Kasumi-1 (cell line): ENCODE results near the gene ZNF526.

ENCODE experiments used
- DNase-seq, 2 experiments: peaks; one replicate each; lab custom pipeline; 2025; lab: John Stamatoyannopoulos, UW

Gene ZNF526

GRCh38 chr19:42225718-42226292 lies 5.7 kb downstream of the ZNF526 start:
- no peak for DNase-seq

- no peak for DNase-seq
These were observed 6.8 kb downstream of the ZNF526 start for GRCh38 chr19:42226886-42227285.

GRCh38 chr19:42228641-42229040 lies 8.5 kb downstream of the ZNF526 start:
- no peak for DNase-seq

GRCh38 chr19:42229301-42229854 lies 9.3 kb downstream of the ZNF526 start:
- no peak for DNase-seq

- DNase-seq: no peak
These were observed 9.8 kb downstream of the ZNF526 start for GRCh38 chr19:42229855-42230351.

GRCh38 chr19:42230571-42230970 lies 10.5 kb downstream of the ZNF526 start:
- no peak for DNase-seq

- DNase-seq: no peak
These were observed 12.3 kb downstream of the ZNF526 start for GRCh38 chr19:42232435-42232834.

GRCh38 chr19:42233106-42233505 lies 13.0 kb downstream of the ZNF526 start:
- DNase-seq: no peak

- no peak for DNase-seq
These were observed 13.7 kb downstream of the ZNF526 start for GRCh38 chr19:42233678-42234292.

GRCh38 chr19:42234364-42234763 lies 14.3 kb downstream of the ZNF526 start:
- no peak for DNase-seq

GRCh38 chr19:42235181-42235580 lies 15.1 kb downstream of the ZNF526 start:
- DNase-seq: no peak

GRCh38 chr19:42239544-42240220 lies 19.6 kb downstream of the ZNF526 start:
- no peak for DNase-seq

GRCh38 chr19:42241279-42241678 lies 21.2 kb downstream of the ZNF526 start:
- DNase-seq: no peak

- no peak for DNase-seq
These were observed 22.0 kb downstream of the ZNF526 start for GRCh38 chr19:42242069-42242511.

- peak; percentile 98 for DNase-seq
These were observed 22.6 kb downstream of the ZNF526 start, which contains the start of gene GSK3A for GRCh38 chr19:42242512-42243409. GSK3A (minus strand) TSS chr19:42242602; CDS start chr19:42242465, 137 bp downstream.

GRCh38 chr19:42244347-42245220 lies 24.5 kb downstream of the ZNF526 start:
- peak; percentile 96 for DNase-seq

GRCh38 chr19:42245231-42245630 lies 25.1 kb downstream of the ZNF526 start:
- DNase-seq: no peak

GRCh38 chr19:42246143-42246921 lies 26.2 kb downstream of the ZNF526 start:
- DNase-seq: peak; percentile 18 to 20

GRCh38 chr19:42246922-42247639 lies 27.0 kb downstream of the ZNF526 start:
- DNase-seq: no peak
